Measurements from ENCODE around the gene SUCO.

DNA sequence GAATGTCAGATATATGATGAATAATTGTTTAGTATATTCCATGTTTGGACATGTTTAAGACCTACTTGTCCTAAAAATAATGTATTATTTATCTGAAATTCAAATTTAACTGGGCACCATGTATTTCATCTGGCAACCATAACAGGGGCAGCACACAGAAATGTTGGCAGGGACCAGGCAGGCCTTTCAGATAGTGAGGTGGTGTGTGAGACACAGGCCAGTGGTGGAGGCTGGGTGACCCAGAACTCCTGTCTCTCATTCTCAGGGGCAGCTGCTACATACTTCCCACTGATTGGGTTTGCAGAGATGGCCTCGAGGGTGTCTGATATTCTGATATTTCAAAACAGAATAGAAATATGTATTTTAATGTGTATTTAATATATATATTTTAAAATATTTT, 124.6 kb downstream of the SUCO start:
- TF ChIP-seq, protein P1, sequence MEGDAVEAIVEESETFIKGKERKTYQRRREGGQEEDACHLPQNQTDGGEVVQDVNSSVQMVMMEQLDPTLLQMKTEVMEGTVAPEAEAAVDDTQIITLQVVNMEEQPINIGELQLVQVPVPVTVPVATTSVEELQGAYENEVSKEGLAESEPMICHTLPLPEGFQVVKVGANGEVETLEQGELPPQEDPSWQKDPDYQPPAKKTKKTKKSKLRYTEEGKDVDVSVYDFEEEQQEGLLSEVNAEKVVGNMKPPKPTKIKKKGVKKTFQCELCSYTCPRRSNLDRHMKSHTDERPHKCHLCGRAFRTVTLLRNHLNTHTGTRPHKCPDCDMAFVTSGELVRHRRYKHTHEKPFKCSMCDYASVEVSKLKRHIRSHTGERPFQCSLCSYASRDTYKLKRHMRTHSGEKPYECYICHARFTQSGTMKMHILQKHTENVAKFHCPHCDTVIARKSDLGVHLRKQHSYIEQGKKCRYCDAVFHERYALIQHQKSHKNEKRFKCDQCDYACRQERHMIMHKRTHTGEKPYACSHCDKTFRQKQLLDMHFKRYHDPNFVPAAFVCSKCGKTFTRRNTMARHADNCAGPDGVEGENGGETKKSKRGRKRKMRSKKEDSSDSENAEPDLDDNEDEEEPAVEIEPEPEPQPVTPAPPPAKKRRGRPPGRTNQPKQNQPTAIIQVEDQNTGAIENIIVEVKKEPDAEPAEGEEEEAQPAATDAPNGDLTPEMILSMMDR (IDR thresholded peaks at IDR 0.05), result no peak
- TF ChIP-seq EZH2 (IDR thresholded peaks at IDR 0.05; ENCODE audit: borderline replicate concordance, insufficient read depth, low read depth, low read length, poor library complexity, severe bottlenecking), result no peak
